DOHH2 (cell line): ENCODE measurements around the gene EPHA4.

Experiments
- CTCF ChIP-seq: fragments of 200-600 bp; sonication (generic); IDR thresholded peaks from one replicate; pipeline ENCODE4 v1.5.1; 2014; ENCODE audit warnings: antibody characterized with exemption, mild to moderate bottlenecking, low read depth, low read length; ENCODE audit not compliant: poor library complexity, severe bottlenecking
- EZH2phosphoT487 ChIP-seq: fragments of 200-600 bp; sonication (generic); IDR thresholded peaks from 2 replicates; pipeline ENCODE4 v1.6.1; 2017; ENCODE audit warnings: borderline replicate concordance, mild to moderate bottlenecking, antibody characterized with exemption, low read length, moderate library complexity, mixed read lengths

- TF ChIP-seq CTCF (no peak), EZH2phosphoT487 (no peak)
Measured at GRCh38 chr2:221465776-221466175, 106.3 kb downstream of the EPHA4 start.
